ENCODE measurements around the gene PTPRN2. TPM values are rescaled to one million over a fixed set of nuclear protein-coding genes. Genes with fewer than 3 reads are reported as not detected.

Gene PTPRN2
- total RNA-seq, 1 donor from 2014 or later: 2.4 TPM

GRCh38 chr7:157669768-157670351, 917.8 kb downstream of the PTPRN2 start:
- Histone ChIP-seq H3K36me3 (ENCODE audit: control insufficient read depth, insufficient read depth, low read length) (no peaks in the 10 kb centered on the region), H3K27me3 (ENCODE audit: control insufficient read depth, insufficient read depth, low read length) (peaks cover 14% of the 10 kb centered on the region), H3K4me3 (ENCODE audit: low read depth, low read length) (no peak overlapping the region)
- DNase-seq (ENCODE audit: low read depth): no peak
- TF ChIP-seq CTCF (IDR thresholded peaks at IDR 0.05; ENCODE audit: insufficient read depth, low read length, poor library complexity, severe bottlenecking): no peak

DNA sequence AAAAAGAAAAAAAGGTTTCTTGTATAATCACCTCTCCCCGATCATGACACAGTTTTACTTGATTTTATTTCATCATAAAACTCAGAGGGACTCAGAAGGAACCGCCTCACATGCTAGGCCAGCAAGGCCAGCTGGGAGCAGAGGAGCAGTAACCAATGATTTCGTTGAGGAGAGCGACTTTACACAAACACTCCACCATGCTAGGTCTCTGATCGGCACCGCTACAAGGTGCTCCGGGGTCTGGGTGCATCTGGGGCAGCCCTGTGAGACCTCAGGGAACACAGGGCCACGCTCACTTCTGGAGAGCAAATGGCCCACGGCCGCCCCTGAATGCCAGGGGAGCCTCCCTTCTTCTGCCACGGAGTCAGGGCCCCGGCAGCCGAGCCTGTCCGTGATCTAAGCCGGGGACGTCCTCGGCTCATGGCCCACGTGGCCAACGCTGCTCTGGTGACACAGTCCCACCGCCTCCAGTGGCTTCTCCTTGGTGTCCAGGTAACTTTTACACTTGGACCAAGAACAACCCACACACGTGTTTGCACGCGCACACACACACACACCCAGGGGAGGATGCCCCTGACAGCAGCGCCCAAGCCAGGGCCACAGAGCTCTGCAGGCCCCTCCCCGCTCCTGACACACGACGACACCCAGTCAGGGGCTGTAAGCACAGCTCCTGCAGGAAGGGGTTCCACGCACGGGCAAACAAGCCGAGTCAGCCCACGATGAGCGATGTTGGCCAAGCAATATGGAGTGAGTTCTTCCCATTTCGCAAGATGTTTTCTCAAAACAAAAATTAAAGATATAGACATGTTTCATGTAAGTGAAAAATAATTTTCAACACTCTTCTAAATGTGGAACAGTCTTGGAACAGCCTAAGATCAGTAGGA, 918.5 kb downstream of the PTPRN2 start:
- Histone ChIP-seq H3K27me3 (ENCODE audit: control insufficient read depth, insufficient read depth, low read length) (peaks cover 14% of the 10 kb centered on the region), H3K4me3 (ENCODE audit: low read depth, low read length) (no peak overlapping the region), H3K36me3 (ENCODE audit: control insufficient read depth, insufficient read depth, low read length) (no peaks in the 10 kb centered on the region)
- no peak for TF ChIP-seq CTCF (IDR thresholded peaks at IDR 0.05; ENCODE audit: insufficient read depth, low read length, poor library complexity, severe bottlenecking)
- no peak for DNase-seq (ENCODE audit: low read depth)

DNA sequence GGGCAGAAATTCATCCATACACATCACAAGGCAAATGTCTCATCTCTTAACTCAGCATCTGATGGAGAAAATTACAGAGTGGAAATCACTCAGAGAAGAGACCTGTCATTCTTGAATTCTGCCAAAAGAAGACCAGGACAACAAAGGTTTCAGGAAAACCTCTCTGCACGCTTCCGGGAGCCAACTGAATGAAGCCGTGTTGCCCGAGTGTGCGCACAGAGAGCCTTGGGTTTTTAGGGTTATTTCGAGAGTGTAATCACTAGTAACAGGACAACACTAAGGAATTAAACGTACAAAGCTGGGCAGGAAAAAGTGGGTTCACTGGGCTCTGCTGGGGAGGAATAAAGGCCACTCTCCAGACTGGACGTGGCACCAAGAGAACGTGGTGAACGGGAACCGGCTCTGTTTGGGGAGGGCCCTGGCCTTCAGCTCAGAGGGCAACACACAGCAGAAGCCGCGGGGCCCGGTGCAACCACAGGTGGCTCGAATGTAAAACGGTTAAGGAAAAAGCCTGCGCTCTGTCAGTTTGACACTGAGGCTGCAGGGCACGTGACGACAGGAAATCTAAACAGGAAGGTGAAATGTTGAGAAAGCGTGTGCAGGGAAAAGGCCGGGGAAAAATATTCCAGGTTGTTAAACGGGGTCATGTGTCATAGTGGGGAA, 919.3 kb downstream of the PTPRN2 start:
- DNase-seq (ENCODE audit: low read depth): no peak
- peaks cover 14% of the 10 kb centered on the region for H3K27me3 ChIP-seq (ENCODE audit: control insufficient read depth, insufficient read depth, low read length)
- no peak overlapping the region for H3K4me3 ChIP-seq (ENCODE audit: low read depth, low read length)
- TF ChIP-seq CTCF (IDR thresholded peaks at IDR 0.05; ENCODE audit: insufficient read depth, low read length, poor library complexity, severe bottlenecking): no peak
- H3K36me3 ChIP-seq (ENCODE audit: control insufficient read depth, insufficient read depth, low read length): no peaks in the 10 kb centered on the region

DNA sequence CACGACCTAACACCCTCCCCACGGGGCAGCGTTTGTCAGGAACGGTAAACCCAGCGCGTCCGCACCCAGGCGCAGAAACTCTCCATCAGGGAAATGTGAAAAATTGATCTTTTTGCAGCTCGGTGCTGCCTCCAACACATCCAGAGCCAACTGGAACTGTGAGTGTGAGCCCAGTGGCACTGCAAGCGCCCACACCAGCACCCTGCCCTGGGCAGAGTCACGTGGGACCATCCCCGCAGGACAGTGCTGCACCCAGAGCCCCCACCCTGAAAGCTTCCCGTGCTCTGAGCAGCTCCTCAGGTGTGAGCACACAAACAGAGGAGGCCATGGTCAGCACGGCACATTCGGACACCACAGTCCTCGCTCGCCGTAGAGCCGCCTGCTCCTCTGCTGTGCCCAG, 919.9 kb downstream of the PTPRN2 start:
- DNase-seq (ENCODE audit: low read depth): no peak
- no peak overlapping the region for H3K4me3 ChIP-seq (ENCODE audit: low read depth, low read length)
- no peaks in the 10 kb centered on the region for H3K36me3 ChIP-seq (ENCODE audit: control insufficient read depth, insufficient read depth, low read length)
- H3K27me3 ChIP-seq (ENCODE audit: control insufficient read depth, insufficient read depth, low read length): peaks cover 14% of the 10 kb centered on the region
- no peak for TF ChIP-seq CTCF (IDR thresholded peaks at IDR 0.05; ENCODE audit: insufficient read depth, low read length, poor library complexity, severe bottlenecking)

- H3K4me3 ChIP-seq (ENCODE audit: low read depth, low read length): no peak overlapping the region
- no peak for DNase-seq (ENCODE audit: low read depth)
- H3K27me3 ChIP-seq (ENCODE audit: control insufficient read depth, insufficient read depth, low read length): peaks cover 14% of the 10 kb centered on the region
- H3K36me3 ChIP-seq (ENCODE audit: control insufficient read depth, insufficient read depth, low read length): no peaks in the 10 kb centered on the region
- TF ChIP-seq CTCF (IDR thresholded peaks at IDR 0.05; ENCODE audit: insufficient read depth, low read length, poor library complexity, severe bottlenecking): no peak
These were observed 920.4 kb downstream of the PTPRN2 start for GRCh38 chr7:157667261-157667660.

Measured in kidney epithelial cell (primary cell).